Caki2 (cell line): ENCODE results near the gene PRDM16. TPM values are rescaled to one million over a fixed set of nuclear protein-coding genes. Genes with fewer than 3 reads are reported as not detected.

ENCODE experiments used
- DNase-seq: peaks from one replicate; pipeline ENCODE4 v3.0.0-alpha.2; 2015; ENCODE audit warnings: low read depth
- in situ Hi-C: cut with HindIII; loops from 2 replicates; pipeline ENCODE4 v1.10.0; 2016; ENCODE audit warnings: low sequenced_read_pairs, low pct_unique_long_range_greater_than_20kb, mixed read lengths
- total RNA-seq: library from RNA; depleted of rRNA; stranded (reverse); fragments of >200 nt; shearing (Covaris generic); gene quantifications from 2 replicates; pipeline ENCODE4 v1.2.3, GENCODE V29; 2014; ENCODE audit warnings: low replicate concordance; rRNA removed

The PRDM16 gene
- total RNA-seq, 1 experiment from 2014 or later, result not detected

- in situ Hi-C loops, result no loop called here
- no peak for DNase-seq
These were observed 409.2 kb downstream of the PRDM16 start for GRCh38 chr1:3478187-3478586.

DNA sequence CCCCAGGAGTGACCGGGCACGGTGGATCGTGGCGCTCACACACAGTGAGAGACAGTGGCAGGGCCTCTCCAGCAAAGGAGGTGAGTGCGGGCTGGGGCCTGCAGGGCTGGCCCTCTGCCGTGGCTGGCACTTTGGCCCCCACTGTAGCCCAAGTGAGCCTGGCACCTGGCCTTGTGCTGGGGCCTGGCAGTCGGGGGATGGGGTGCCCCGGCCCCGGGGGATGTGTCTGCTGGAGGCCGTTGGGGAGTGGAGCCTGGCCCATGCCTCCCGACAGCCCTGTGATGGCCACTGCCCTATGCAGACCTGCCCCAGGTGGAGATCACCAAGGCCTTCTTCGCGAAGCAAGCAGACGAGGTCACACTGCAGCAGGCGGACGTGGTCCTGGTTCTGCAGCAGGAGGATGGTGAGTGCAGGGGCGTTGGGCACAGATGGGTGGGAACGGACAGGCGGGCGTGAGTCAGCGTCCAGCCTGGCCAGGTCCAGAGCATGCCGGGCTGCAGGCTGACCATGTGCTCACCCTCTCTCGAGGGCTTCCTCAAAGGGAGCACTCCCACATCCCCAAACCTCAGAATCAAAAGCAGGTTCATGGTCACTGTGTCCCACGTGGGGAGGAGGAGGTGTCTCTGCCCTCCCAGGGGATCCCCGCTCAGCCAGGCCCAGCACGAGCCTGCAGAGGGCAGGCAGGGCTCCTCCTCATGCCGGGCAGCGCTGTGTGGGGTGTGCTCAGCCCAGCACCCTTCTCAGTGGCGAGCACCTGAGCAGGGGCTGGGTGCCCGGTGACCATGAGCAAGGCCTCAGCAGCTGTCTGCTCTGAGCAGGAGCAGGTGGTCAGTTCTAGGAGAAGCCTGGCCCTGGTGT is 410.7 kb downstream of the PRDM16 start:
- DNase-seq, result no peak
- in situ Hi-C loops, result no loop called here

DNA sequence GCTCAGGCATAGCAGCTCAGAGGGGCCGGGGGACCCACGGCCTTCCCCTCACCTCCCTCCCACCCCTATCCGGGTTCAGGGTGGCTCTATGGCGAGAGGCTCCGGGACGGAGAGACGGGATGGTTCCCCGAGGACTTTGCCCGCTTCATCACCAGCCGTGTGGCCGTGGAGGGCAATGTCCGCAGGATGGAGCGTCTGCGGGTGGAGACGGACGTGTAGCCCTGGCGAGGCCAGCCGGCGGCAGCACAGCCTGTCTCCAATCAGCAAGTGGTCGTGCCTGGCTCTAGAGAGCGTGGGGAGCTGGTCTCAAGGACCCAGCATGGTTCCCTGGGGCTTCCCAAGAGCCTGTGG is 411.3 kb downstream of the PRDM16 start:
- in situ Hi-C loops, result no loop called here

DNA sequence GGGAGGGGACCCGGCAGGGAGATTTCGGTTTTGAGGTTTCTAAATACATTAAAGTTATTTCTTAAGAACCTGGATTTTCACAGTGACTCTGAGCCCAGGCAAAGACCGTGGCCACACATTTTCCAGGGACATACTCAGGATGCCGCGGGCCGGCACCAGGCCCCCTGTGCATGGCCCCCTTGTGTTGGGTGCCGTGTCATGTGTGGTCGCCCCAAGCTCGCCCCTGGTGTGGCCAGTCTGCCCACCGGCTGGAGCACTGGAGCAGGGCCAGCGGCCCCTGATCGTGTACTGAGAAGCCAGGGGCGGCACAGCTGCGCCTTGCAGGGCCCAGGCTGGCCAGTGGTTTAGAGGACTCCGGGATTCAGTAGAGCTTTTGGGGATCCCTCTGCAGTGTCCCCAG is 412.0 kb downstream of the PRDM16 start:
- in situ Hi-C loops, result no loop called here
- DNase-seq, result no peak

More for the DNA sequence above, 411.3 kb downstream of the PRDM16 start:
- DNase-seq, result no peak

- in situ Hi-C loops, result no loop called here
- no peak for DNase-seq
These were observed 412.9 kb downstream of the PRDM16 start for GRCh38 chr1:3481836-3482375.

- in situ Hi-C loops, result no loop called here
These were observed 413.4 kb downstream of the PRDM16 start for GRCh38 chr1:3482378-3482849.

GRCh38 chr1:3483380-3483779 is 414.4 kb downstream of the PRDM16 start:
- in situ Hi-C loops, result no loop called here
- DNase-seq, result no peak

More at GRCh38 chr1:3482378-3482849, 413.4 kb downstream of the PRDM16 start:
- DNase-seq, result no peak

DNA sequence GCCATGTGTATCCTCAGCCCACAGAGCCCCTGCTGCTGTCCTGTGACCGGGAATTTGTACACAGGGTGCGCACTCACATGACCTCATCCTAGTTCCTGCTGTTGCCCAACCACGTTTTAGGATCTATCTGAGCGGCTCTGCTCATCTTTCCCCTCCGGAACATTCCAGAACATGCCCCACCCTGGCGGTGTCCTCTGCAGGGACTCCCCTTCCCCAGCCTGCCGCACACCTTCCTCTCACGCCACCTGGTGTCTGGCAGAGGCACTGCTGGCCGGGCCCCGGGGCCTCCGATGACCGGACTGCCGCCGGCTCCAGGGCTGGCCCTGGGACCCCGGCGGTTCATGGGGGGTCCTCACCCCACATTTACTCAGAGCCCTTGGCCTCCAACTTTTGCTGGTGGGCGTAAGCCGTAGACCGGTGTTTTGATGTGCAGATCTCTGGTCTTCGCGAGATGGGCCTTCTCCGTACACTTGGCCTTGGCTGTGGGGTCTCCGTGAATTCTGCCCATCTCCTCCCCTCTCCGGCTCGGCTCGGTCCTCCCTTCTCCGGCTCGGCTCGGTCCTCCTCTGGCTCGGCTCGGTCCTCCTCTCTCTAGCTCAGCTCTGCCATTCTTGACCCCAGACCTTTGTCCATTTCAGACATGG is 414.9 kb downstream of the PRDM16 start:
- in situ Hi-C loops, result no loop called here
- no peak for DNase-seq

DNA sequence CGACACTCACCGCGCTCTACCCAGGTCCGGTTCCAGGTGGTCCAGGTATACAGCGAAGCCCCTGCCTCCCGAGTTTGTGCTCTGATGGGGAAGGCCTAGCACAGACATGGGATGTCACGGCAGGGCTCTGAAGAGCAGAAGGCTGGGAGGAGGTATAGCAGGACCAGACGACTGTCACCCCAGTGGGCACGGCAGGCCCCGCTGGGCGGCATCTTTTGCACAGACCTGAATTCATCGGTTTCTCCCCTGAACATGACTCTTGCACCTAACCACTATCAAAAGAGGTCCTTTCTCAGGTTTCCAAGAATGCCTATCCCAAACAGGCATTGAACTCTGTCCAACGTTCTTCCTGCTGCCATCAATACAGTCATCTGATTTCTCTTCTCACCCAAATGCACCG is 416.0 kb downstream of the PRDM16 start:
- in situ Hi-C loops, result no loop called here

More for the DNA sequence above, 416.0 kb downstream of the PRDM16 start:
- DNase-seq, result no peak

Other genes starting within 250 kb of the PRDM16 start
- not detected in 2 replicates for gene ACTRT2, start 47.7 kb upstream of the PRDM16 start, total RNA-seq